Neural cell (in vitro differentiated cells): ENCODE results near the gene GRIK3. TPM values are rescaled to one million over a fixed set of nuclear protein-coding genes. Genes with fewer than 3 reads are reported as not detected.

Source experiments
- H2AFZ ChIP-seq: fragments of 200-600, 300-800 bp; sonication (generic), shearing (Covaris generic); 2 replicates; pipeline ENCODE4 v1.6.0; 2014; ENCODE audit warnings: low read depth, mild to moderate bottlenecking, antibody characterized with exemption, low read length, moderate library complexity
- H3F3A ChIP-seq: fragments of 200-600 bp; shearing (Covaris generic); 2 replicates; pipeline ENCODE4 v1.6.1; 2016; ENCODE audit warnings: mild to moderate bottlenecking, moderate library complexity, mixed read lengths, antibody characterized with exemption, low read length; ENCODE audit not compliant: insufficient read depth, poor library complexity, severe bottlenecking
- H3K27ac ChIP-seq: fragments of 200-600, 300-800 bp; sonication (generic), shearing (Covaris generic); 2 replicates; pipeline ENCODE4 v1.5.1; 2014; ENCODE audit warnings: mild to moderate bottlenecking, low read length, moderate library complexity
- H3K27me3 ChIP-seq: fragments of 300-800, 200-600 bp; sonication (generic), shearing (Covaris generic); 2 replicates; pipeline ENCODE4 v1.6.0; 2014; ENCODE audit warnings: mild to moderate bottlenecking, low read depth, low read length, moderate library complexity; ENCODE audit not compliant: insufficient read depth
- H3K36me3 ChIP-seq: fragments of 300-800, 200-600 bp; sonication (generic), shearing (Covaris generic); 2 replicates; pipeline ENCODE4 v1.5.1; 2014; ENCODE audit warnings: mild to moderate bottlenecking, antibody characterized with exemption, low read length, moderate library complexity; ENCODE audit not compliant: insufficient read depth
- H3K4me2 ChIP-seq: fragments of 300-800, 200-600 bp; sonication (generic), shearing (Covaris generic); 2 replicates; pipeline ENCODE4 v1.6.0; 2014; ENCODE audit warnings: mild to moderate bottlenecking, low read length
- H3K4me3 ChIP-seq: fragments of 300-800, 200-600 bp; sonication (generic), shearing (Covaris generic); 2 replicates; pipeline ENCODE4 v1.5.1; 2014; ENCODE audit warnings: mild to moderate bottlenecking, low read length, moderate library complexity
- H3K79me2 ChIP-seq: fragments of 200-600 bp; shearing (Covaris generic); replicated peaks from 2 replicates; pipeline ENCODE4 v1.6.0; 2014; ENCODE audit warnings: mild to moderate bottlenecking, low read length, moderate library complexity; ENCODE audit not compliant: insufficient read depth
- H3K9ac ChIP-seq: fragments of 300-800, 200-600 bp; sonication (generic), shearing (Covaris generic); 2 replicates; pipeline ENCODE4 v1.6.1; 2016; ENCODE audit warnings: mild to moderate bottlenecking, low read length, mixed read lengths
- H3K9me2 ChIP-seq: fragments of 200-600 bp; shearing (Covaris generic); 2 replicates; pipeline ENCODE4 v1.6.1; 2016; ENCODE audit warnings: mild to moderate bottlenecking, low read length, mixed read lengths; ENCODE audit not compliant: insufficient read depth
- H3K9me3 ChIP-seq: fragments of 200-600, 300-800 bp; sonication (generic), shearing (Covaris generic); 2 replicates; pipeline ENCODE4 v1.6.1; 2016; ENCODE audit warnings: mild to moderate bottlenecking, mixed run types, low read length, moderate library complexity, mixed read lengths
- H4K20me1 ChIP-seq: fragments of 200-600 bp; shearing (Covaris generic); 2 replicates; pipeline ENCODE4 v1.6.1; 2016; ENCODE audit warnings: mild to moderate bottlenecking, mixed run types; ENCODE audit not compliant: insufficient read depth
- CTCF ChIP-seq: fragments of 450-650 bp; IDR thresholded peaks from 2 replicates; pipeline ENCODE4 v1.5.1; 2014; ENCODE audit warnings: antibody characterized with exemption, mild to moderate bottlenecking, moderate library complexity; ENCODE audit not compliant: poor library complexity, severe bottlenecking
- EP300 ChIP-seq: fragments of 450-650 bp; conservative IDR thresholded peaks from 2 replicates; pipeline ENCODE4 v1.6.1; 2014; ENCODE audit warnings: antibody characterized with exemption, mild to moderate bottlenecking, moderate library complexity; ENCODE audit not compliant: poor library complexity, severe bottlenecking
- EZH2 ChIP-seq: fragments of 200-600, 300-800 bp; shearing (Covaris generic), sonication (generic); IDR thresholded peaks from 2 replicates; pipeline ENCODE4 v1.6.1; 2014; ENCODE audit warnings: antibody characterized with exemption, low read length, borderline replicate concordance, mild to moderate bottlenecking; ENCODE audit not compliant: insufficient read depth, poor library complexity, severe bottlenecking
- MXI1 ChIP-seq: fragments of 450-650 bp; conservative IDR thresholded peaks from 2 replicates; pipeline ENCODE4 v1.6.1; 2014; ENCODE audit warnings: antibody characterized with exemption, mild to moderate bottlenecking; ENCODE audit not compliant: poor library complexity, severe bottlenecking
- POLR2AphosphoS5 ChIP-seq: IDR thresholded peaks from 2 replicates; pipeline ENCODE4 v1.6.1; 2012
- RAD21 ChIP-seq: fragments of 450-650 bp; conservative IDR thresholded peaks from 2 replicates; pipeline ENCODE4 v1.6.1; 2014; ENCODE audit warnings: antibody characterized with exemption, mild to moderate bottlenecking, moderate library complexity
- REST ChIP-seq: IDR thresholded peaks from 2 replicates; pipeline ENCODE4 v1.6.1; 2012; ENCODE audit warnings: borderline replicate concordance
- SMC3 ChIP-seq: fragments of 450-650 bp; conservative IDR thresholded peaks from 2 replicates; pipeline ENCODE4 v1.6.1; 2014; ENCODE audit warnings: antibody characterized with exemption, mild to moderate bottlenecking, moderate library complexity; ENCODE audit not compliant: poor library complexity
- TAF1 ChIP-seq: IDR thresholded peaks from 2 replicates; pipeline ENCODE4 v1.6.1; 2012; ENCODE audit warnings: low read depth
- polyA plus RNA-seq: library from polyadenylated mRNA; depleted of rRNA; stranded (reverse); fragments of >200 nt; gene quantifications from 2 replicates; pipeline ENCODE4 v1.2.3, GENCODE V29; 2014

Gene GRIK3
- polyA plus RNA-seq, 1 donor from 2014 or later: 5.0 TPM

- no peak for TF ChIP-seq MXI1
- no peak for TF ChIP-seq RAD21
- TF ChIP-seq POLR2AphosphoS5: no peak
- no peak for TF ChIP-seq CTCF
- no peak for TF ChIP-seq TAF1
- no peak for TF ChIP-seq EZH2
- TF ChIP-seq REST: no peak
- TF ChIP-seq SMC3: no peak
- TF ChIP-seq EP300: no peak
- Histone ChIP-seq H3K4me3 (no peak overlapping the region), H3K27me3 (no peaks in the 10 kb centered on the region), H3K36me3 (no peaks in the 10 kb centered on the region), H3K9ac (no peak overlapping the region), H3F3A (no peaks in the 10 kb centered on the region), H3K79me2 (no peaks in the 10 kb centered on the region), H3K9me3 (no peaks in the 10 kb centered on the region), H3K27ac (no peak overlapping the region), H3K9me2 (no peaks in the 10 kb centered on the region), H2AFZ (no peak overlapping the region), H3K4me2 (no peak overlapping the region), H4K20me1 (no peaks in the 10 kb centered on the region)
Observed at GRCh38 chr1:36968730-36969129, 65.6 kb downstream of the GRIK3 start.

GRCh38 chr1:36966242-36966641 lies 68.1 kb downstream of the GRIK3 start:
- no peak overlapping the region for H2AFZ ChIP-seq
- no peaks in the 10 kb centered on the region for H4K20me1 ChIP-seq
- H3K4me2 ChIP-seq: no peak overlapping the region
- H3K27ac ChIP-seq: no peak overlapping the region
- no peaks in the 10 kb centered on the region for H3K27me3 ChIP-seq
- H3F3A ChIP-seq: no peaks in the 10 kb centered on the region
- no peak overlapping the region for H3K9ac ChIP-seq
- H3K9me2 ChIP-seq: no peaks in the 10 kb centered on the region
- H3K4me3 ChIP-seq: no peak overlapping the region
- H3K9me3 ChIP-seq: no peaks in the 10 kb centered on the region
- TF ChIP-seq MXI1 (no peak), EP300 (no peak), POLR2AphosphoS5 (no peak), REST (no peak), RAD21 (no peak), CTCF (no peak), TAF1 (no peak), EZH2 (no peak), SMC3 (no peak)
- H3K36me3 ChIP-seq: no peaks in the 10 kb centered on the region
- no peaks in the 10 kb centered on the region for H3K79me2 ChIP-seq
